Neural crest cell (in vitro differentiated cells): ENCODE measurements around the gene TMEM106C. TPM values are rescaled to one million over a fixed set of nuclear protein-coding genes. Genes with fewer than 3 reads are reported as not detected.

Source experiments
- DNase-seq: peaks from one replicate; pipeline ENCODE4 v3.0.0; 2021; ENCODE audit warnings: low read depth, mixed read lengths, low spot score
- H3K27ac Mint-ChIP-seq: one replicate; pipeline ENCODE4 v1.8.0; 2021; ENCODE audit warnings: mild to moderate bottlenecking, mixed read lengths; ENCODE audit not compliant: unreplicated experiment
- H3K27me3 Mint-ChIP-seq: 2 replicates; pipeline ENCODE4 v1.8.0; 2021; ENCODE audit warnings: low read depth, mild to moderate bottlenecking, mixed read lengths
- H3K36me3 Mint-ChIP-seq: 2 replicates; pipeline ENCODE4 v1.8.0; 2021; ENCODE audit warnings: low read depth, mild to moderate bottlenecking, mixed read lengths
- H3K4me1 Mint-ChIP-seq: 2 replicates; pipeline ENCODE4 v1.8.0; 2021; ENCODE audit warnings: mixed read lengths
- H3K4me3 Mint-ChIP-seq: one replicate; pipeline ENCODE4 v1.8.0; 2021; ENCODE audit warnings: mild to moderate bottlenecking, mixed read lengths
- H3K9me3 Mint-ChIP-seq: 2 replicates; pipeline ENCODE4 v1.8.0; 2021; ENCODE audit warnings: mixed read lengths
- CTCF ChIP-seq: fragments of 200-600 bp; sonication (generic); conservative IDR thresholded peaks from 2 replicates; pipeline ENCODE4 v1.5.0; 2021; ENCODE audit warnings: antibody characterized with exemption, mild to moderate bottlenecking
- total RNA-seq: library from RNA; stranded (reverse); gene quantifications from 2 replicates; pipeline ENCODE4 v1.2.1, GENCODE V29; 2021

The TMEM106C gene
- total RNA-seq, 1 donor from 2014 or later, result 159 TPM

- no peak for DNase-seq
- peaks cover 34% of the 10 kb centered on the region for H3K4me1 Mint-ChIP-seq
- H3K9me3 Mint-ChIP-seq, result no peaks in the 10 kb centered on the region
- no peak for TF ChIP-seq CTCF
- no peaks in the 10 kb centered on the region for H3K27me3 Mint-ChIP-seq
- no peak overlapping the region for H3K27ac Mint-ChIP-seq
- H3K36me3 Mint-ChIP-seq, result peaks cover 22% of the 10 kb centered on the region
- no peak overlapping the region for H3K4me3 Mint-ChIP-seq
These were observed 28.0 kb downstream of the TMEM106C start for GRCh38 chr12:47991106-47992061.

- no peak for TF ChIP-seq CTCF
- Mint-ChIP-seq H3K9me3 (no peaks in the 10 kb centered on the region), H3K36me3 (peaks cover 16% of the 10 kb centered on the region), H3K4me1 (peaks cover 28% of the 10 kb centered on the region), H3K27ac (no peak overlapping the region), H3K4me3 (no peak overlapping the region), H3K27me3 (no peaks in the 10 kb centered on the region)
- no peak for DNase-seq
These were observed 29.4 kb downstream of the TMEM106C start for GRCh38 chr12:47992776-47993175.

- no peaks in the 10 kb centered on the region for H3K9me3 Mint-ChIP-seq
- H3K27me3 Mint-ChIP-seq, result no peaks in the 10 kb centered on the region
- H3K4me3 Mint-ChIP-seq, result no peak overlapping the region
- peaks cover 21% of the 10 kb centered on the region for H3K4me1 Mint-ChIP-seq
- H3K27ac Mint-ChIP-seq, result no peak overlapping the region
- TF ChIP-seq CTCF, result no peak
- DNase-seq, result no peak
- H3K36me3 Mint-ChIP-seq, result peaks cover 12% of the 10 kb centered on the region
These were observed 30.1 kb downstream of the TMEM106C start for GRCh38 chr12:47993491-47993890.

GRCh38 chr12:47995981-47996401, 32.6 kb downstream of the TMEM106C start:
- H3K36me3 Mint-ChIP-seq, result peaks cover 10% of the 10 kb centered on the region
- no peaks in the 10 kb centered on the region for H3K9me3 Mint-ChIP-seq
- H3K27me3 Mint-ChIP-seq, result no peaks in the 10 kb centered on the region
- peaks cover 18% of the 10 kb centered on the region for H3K4me1 Mint-ChIP-seq
- H3K4me3 Mint-ChIP-seq, result no peak overlapping the region
- no peak for DNase-seq
- no peak overlapping the region for H3K27ac Mint-ChIP-seq
- no peak for TF ChIP-seq CTCF

- DNase-seq, result no peak
- no peak overlapping the region for H3K4me3 Mint-ChIP-seq
- peaks cover 31% of the 10 kb centered on the region for H3K4me1 Mint-ChIP-seq
- no peak overlapping the region for H3K27ac Mint-ChIP-seq
- H3K9me3 Mint-ChIP-seq, result no peaks in the 10 kb centered on the region
- peaks cover 9% of the 10 kb centered on the region for H3K27me3 Mint-ChIP-seq
- no peak for TF ChIP-seq CTCF
- H3K36me3 Mint-ChIP-seq, result peaks cover 10% of the 10 kb centered on the region
These were observed 33.9 kb downstream of the TMEM106C start for GRCh38 chr12:47997321-47997720.
